Left ventricle myocardium inferior (tissue), 1 donor: ENCODE results near the gene PDZD11. TPM values are rescaled to one million over a fixed set of nuclear protein-coding genes. Genes with fewer than 3 reads are reported as not detected.

Experiments
- DNase-seq: peaks from one replicate; pipeline ENCODE4 v3.0.0-alpha.2; 2020
- H3K27ac ChIP-seq: fragments of 200-600 bp; replicated peaks from 2 replicates; pipeline ENCODE4 v1.8.0; 2021
- H3K27me3 ChIP-seq: fragments of 200-600 bp; 2 replicates; pipeline ENCODE4 v1.8.0; 2021; ENCODE audit warnings: low read depth
- H3K36me3 ChIP-seq: fragments of 200-600 bp; 2 replicates; pipeline ENCODE4 v1.8.0; 2021
- H3K4me1 ChIP-seq: fragments of 200-600 bp; 2 replicates; pipeline ENCODE4 v1.8.0; 2021
- H3K4me3 ChIP-seq: fragments of 200-600 bp; 2 replicates; pipeline ENCODE4 v1.8.0; 2021; ENCODE audit warnings: mild to moderate bottlenecking, moderate library complexity
- H3K9me3 ChIP-seq: fragments of 200-600 bp; replicated peaks from 2 replicates; pipeline ENCODE4 v1.8.0; 2021
- intact Hi-C: fragments of 100-400 bp; cut with micrococcal nuclease; formaldehyde crosslinking; loops from one replicate; pipeline ENCODE4 v1.11.0; 2022
- total RNA-seq: library from RNA; stranded (reverse); fragmentation: NEBNext Ultra II Directional; extraction: Animal tissue kit (Norgen Biotek cat#: 25700); gene quantifications from one replicate; pipeline ENCODE4 v1.2.1, GENCODE V29; 2021
- TF ChIP-seq, protein P1 (sequence below): fragments of 200-600 bp; IDR thresholded peaks from 2 replicates; pipeline ENCODE4 v1.8.0; 2021; ENCODE audit warnings: antibody characterized with exemption, mild to moderate bottlenecking, borderline replicate concordance
- donor health status: DM: no; HTN: yes; CAD: no; lungs with severe emphysema.

PDZD11 gene
- total RNA-seq, 1 donor from 2014 or later = 36.5 TPM

GRCh38 chrX:70268034-70268433 is 21.7 kb downstream of the PDZD11 start, which contains the start of gene ARR3:
Gene ARR3, plus strand, starts transcription at chrX:70268334. Its CDS starts 1,052 bp downstream, at chrX:70269386.
- Histone ChIP-seq H3K36me3 (no peaks in the 10 kb centered on the region), H3K27me3 (no peaks in the 10 kb centered on the region), H3K4me1 (no peaks in the 10 kb centered on the region), H3K27ac (no peak within 1 kb of the TSS), H3K9me3 (no peaks in the 10 kb centered on the region), H3K4me3 (no peak within 1 kb of the TSS)
- DNase-seq = no peak
- TF ChIP-seq, protein P1, sequence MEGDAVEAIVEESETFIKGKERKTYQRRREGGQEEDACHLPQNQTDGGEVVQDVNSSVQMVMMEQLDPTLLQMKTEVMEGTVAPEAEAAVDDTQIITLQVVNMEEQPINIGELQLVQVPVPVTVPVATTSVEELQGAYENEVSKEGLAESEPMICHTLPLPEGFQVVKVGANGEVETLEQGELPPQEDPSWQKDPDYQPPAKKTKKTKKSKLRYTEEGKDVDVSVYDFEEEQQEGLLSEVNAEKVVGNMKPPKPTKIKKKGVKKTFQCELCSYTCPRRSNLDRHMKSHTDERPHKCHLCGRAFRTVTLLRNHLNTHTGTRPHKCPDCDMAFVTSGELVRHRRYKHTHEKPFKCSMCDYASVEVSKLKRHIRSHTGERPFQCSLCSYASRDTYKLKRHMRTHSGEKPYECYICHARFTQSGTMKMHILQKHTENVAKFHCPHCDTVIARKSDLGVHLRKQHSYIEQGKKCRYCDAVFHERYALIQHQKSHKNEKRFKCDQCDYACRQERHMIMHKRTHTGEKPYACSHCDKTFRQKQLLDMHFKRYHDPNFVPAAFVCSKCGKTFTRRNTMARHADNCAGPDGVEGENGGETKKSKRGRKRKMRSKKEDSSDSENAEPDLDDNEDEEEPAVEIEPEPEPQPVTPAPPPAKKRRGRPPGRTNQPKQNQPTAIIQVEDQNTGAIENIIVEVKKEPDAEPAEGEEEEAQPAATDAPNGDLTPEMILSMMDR = no peak
- intact Hi-C loops = no loop called here

- DNase-seq = no peak
- TF ChIP-seq, protein P1 = no peak
- intact Hi-C loops = loop anchor here (5.0 kb wide), 1 partner anchor 67 kb away; no protein-coding TSS in a partner anchor
Measured at GRCh38 chrX:70264784-70265183, 24.9 kb downstream of the PDZD11 start.

DNA sequence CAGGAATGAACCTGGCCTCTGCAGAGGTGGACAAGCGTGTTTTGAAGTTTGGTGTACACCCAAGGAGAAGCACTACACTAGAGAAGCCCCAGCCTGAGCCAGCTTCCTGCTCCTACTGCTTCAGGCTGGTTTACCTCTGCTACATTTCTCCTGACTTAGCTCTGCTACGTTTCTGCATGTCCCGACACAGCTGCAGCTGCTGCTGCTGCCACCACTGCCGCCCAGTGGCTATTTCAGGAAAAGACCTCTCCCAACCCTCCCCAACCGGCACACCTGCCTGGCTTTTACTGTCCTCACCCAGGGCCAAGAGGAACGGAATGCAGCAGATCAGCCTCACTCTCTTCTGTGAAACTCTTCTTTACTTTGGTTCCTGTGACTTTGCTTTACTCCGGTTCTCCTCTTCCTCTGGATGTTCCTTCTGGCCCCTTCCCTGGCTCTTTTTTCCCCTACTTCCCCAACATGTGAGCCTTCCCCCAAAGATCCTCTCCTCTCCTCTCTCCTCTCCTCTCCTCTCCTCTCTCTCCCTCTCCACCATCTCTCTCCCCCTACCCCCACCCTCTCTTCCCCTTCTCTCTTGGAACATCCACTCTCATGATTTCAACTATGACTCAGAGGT is 26.7 kb downstream of the PDZD11 start:
- no peaks in the 10 kb centered on the region for H3K27me3 ChIP-seq

More at GRCh38 chrX:70264784-70265183, 24.9 kb downstream of the PDZD11 start:
- H3K9me3 ChIP-seq = no peaks in the 10 kb centered on the region
- no peak overlapping the region for H3K27ac ChIP-seq
- H3K27me3 ChIP-seq = no peaks in the 10 kb centered on the region
- H3K4me3 ChIP-seq = no peak overlapping the region
- no peaks in the 10 kb centered on the region for H3K4me1 ChIP-seq
- H3K36me3 ChIP-seq = no peaks in the 10 kb centered on the region

DNA sequence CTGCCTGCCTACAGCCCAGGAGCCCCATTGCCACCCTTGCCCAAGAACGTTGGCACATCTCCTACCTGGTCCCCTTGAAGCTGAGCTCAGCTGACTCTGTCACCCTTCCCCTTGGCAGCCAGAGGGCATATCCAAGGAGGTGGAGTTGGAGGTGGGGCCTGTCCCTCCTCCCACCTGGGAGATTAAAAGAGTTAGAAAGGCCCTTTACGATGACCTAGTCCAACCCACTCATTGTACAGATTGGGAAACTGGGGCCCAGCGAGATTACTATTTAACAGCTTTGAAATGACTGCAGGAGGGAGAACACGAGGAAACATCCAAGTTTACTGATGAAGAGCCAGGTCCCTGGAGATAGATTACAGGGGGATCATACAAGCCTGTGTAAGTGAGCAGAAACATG is 29.6 kb downstream of the PDZD11 start, which contains the start of gene P2RY4:
TSS of gene P2RY4 (minus strand) at position 101 of the 400 bp plus-strand sequence. CDS start 580 bp downstream, outside the sequence.
- TF ChIP-seq, protein P1 = no peak
- H3K27me3 ChIP-seq = no peaks in the 10 kb centered on the region
- H3K9me3 ChIP-seq = no peaks in the 10 kb centered on the region
- H3K27ac ChIP-seq = no peak within 1 kb of the TSS
- no peak for DNase-seq
- H3K4me1 ChIP-seq = no peaks in the 10 kb centered on the region
- no peaks in the 10 kb centered on the region for H3K36me3 ChIP-seq
- no peak within 1 kb of the TSS for H3K4me3 ChIP-seq
- intact Hi-C loops = loop anchor here (5.0 kb wide), 1 partner anchor 63 kb away; no protein-coding TSS in a partner anchor

More for the DNA sequence above, 26.7 kb downstream of the PDZD11 start:
- peak; percentile 18 for DNase-seq
- Histone ChIP-seq H3K27ac (no peak overlapping the region), H3K4me3 (no peak overlapping the region), H3K9me3 (no peaks in the 10 kb centered on the region), H3K36me3 (no peaks in the 10 kb centered on the region), H3K4me1 (no peaks in the 10 kb centered on the region)
- intact Hi-C loops = loop anchor here (5.0 kb wide), 1 partner anchor 66 kb away; no protein-coding TSS in a partner anchor
- TF ChIP-seq, protein P1 = peak; percentile 59

DNA sequence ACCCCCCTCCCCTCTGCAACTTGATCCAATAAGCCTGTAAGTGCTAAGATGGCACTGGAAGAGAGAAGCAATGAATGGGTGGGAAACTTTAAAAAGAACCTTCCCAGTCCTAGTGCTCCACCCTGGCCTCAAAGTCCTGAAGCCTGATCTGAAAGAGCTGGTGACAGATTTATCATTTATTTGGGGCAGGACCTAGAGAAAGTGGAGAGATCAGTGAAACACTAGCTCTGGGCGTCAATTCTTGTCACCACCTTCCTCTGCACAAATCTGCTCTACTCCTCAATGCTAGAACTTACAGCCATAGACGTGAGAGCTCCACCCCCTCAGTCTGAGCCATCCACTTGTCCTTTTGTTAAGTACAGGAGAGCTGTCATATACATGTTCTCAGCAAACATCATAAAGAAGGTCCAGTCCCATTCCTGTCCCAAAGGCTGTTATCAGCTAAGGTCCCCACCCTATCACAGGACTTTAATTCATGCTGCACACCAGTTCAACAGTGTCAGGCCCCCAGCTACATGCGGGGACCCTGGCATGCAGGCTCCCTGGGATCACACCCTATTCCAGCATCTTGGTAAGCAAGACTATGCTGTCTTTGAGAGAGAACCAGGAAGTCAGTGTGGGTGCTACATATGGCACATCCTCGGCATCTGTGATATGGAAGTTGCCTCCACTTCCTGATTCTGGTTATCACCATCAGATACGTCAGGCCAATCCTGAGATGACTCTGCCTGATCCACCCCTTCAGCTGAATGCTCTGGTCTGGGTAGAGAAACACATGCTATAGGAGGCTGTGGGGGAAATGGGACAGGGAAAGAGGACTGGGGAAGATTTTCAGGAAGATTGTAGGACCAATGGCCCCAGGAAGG is 32.1 kb downstream of the PDZD11 start:
- Histone ChIP-seq H3K36me3 (no peaks in the 10 kb centered on the region), H3K9me3 (no peaks in the 10 kb centered on the region), H3K27ac (no peak overlapping the region), H3K4me3 (no peak overlapping the region), H3K4me1 (no peaks in the 10 kb centered on the region), H3K27me3 (no peaks in the 10 kb centered on the region)
- DNase-seq = no peak
- intact Hi-C loops = no loop called here
- TF ChIP-seq, protein P1 = no peak
